HCT116 (cell line): ENCODE results near the gene ARMS2.

Experiments used
- ATF3 ChIP-seq: IDR thresholded peaks from 2 replicates; pipeline ENCODE4 v1.6.1; 2012
- CTCF ChIP-seq, 3 experiments: fragments of 200-600 bp in 1 of 3; sonication (generic) in 1 of 3; IDR thresholded peaks in 2 of 3; conservative IDR thresholded peaks in 1 of 3; 2 replicates each; pipeline ENCODE4 v1.5.1; 2012 to 2017; ENCODE audit warnings: low read depth in 2 of 3, low read length in 2 of 3, antibody characterized with exemption in 1 of 3, borderline replicate concordance in 1 of 3, control low read depth in 1 of 3, mild to moderate bottlenecking in 1 of 3, mixed read lengths in 1 of 3, mixed run types in 1 of 3, moderate library complexity in 1 of 3; ENCODE audit not compliant: insufficient read depth in 1 of 3

GRCh38 chr10:122497241-122497640, 42.8 kb downstream of the ARMS2 start:
- TF ChIP-seq CTCF (IDR thresholded peaks at IDR 0.05 in 2 of 3, conservative IDR thresholded peaks at IDR 0.05 in 1 of 3; ENCODE audit: borderline replicate concordance in 1 of 3, insufficient read depth in 1 of 3, low read depth in 2 of 3, low read length in 2 of 3) (no peak), ATF3 (no peak)
